ENCODE data around the gene C4orf17.

Gene C4orf17

DNA sequence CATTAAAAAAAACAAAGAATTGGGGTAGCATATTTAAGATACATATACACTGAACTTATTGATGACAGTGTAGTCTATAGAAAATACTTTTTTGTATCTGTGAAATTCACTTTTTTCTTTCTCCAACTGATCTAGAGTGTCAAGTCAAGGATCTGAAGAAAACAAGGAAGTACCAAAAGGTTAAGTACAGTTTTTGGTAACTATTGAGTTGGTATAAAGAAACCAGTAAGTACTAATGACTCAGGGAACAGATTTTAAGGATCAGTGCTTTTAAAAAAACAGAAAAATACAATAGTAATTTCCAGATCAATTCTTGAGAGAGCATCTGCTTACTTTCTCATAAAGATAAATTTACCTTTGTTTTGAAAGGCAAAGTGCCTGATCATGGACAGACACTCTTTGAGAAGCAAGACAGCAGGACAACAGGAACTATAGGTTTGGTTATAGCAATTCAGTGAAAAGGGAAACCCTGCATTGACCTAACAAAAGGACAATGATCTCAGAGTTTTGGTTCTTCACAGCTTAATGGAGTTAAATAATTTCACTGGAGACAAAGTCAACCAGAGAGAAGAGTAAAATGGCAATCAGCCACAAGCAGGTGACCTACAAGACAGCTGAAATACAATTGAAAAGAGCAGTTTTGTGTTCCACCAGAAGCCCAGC is 29.6 kb downstream of the C4orf17 start:
- no peak for DNase-seq

DNA sequence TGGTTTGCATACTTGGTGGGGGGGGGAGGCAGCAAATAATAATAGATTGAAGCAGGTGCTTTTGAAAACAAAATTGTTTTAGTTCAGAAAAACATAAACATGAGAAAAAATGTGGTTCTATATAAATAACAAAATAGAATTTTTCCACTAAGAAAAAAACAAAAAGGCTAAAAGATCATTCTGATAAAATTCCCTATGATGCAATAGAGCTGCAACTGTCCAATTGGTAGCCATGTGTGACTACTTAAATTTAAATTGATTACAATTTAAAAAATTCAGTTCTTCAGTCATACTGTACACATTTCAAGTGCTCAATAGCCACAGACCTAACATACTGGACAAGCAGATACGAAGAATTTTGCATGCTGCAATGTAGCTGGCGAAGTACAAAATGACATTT is 42.1 kb downstream of the C4orf17 start:
- no peak for DNase-seq

DNA sequence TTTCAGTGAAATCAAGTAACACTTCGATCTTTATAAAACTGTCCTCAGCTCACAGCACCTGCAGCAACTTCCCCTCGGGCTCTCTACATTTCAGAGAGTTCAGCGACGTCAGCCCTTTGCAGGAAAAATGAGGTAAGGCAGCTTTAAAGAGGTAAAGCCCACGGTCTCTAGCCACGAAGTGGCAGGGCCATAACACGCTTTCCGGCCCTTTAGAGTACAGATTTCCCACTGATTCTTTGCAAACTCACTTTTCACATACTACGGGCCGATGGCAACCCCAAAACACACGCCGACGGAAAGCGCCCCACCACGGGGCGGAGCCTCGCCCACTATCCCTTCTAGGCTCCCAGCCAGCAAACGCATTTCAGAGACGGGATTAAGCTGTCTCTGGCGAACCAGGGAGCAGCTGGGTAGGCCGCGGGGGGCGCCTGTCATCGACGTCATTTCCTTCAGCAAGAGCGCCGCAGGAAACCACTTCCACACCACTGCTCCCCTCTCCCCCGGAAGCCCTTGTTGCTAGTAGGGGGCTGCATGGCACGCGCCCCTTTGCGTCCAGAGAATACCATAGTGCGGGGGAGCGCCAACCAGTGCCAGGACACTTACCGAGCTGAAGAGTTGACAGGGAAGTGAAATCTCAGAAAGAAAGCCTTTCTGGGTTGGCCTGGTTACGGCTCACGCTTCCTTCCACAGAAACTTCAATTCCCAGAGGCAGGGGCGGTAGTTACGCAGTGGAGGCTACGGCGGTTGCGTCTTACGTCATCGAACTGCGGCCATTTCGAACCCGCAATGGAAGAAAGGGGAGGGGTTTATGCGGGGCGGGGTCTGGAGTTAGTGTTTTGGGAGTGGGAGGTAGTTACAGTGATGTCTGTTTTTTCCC is 52.7 kb downstream of the C4orf17 start, which contains the start of gene TRMT10A:
TRMT10A (minus strand) TSS at position 730 of the 877 bp plus-strand sequence. CDS start 4,701 bp downstream, outside the sequence.
- peak; percentile 95 for DNase-seq

DNA sequence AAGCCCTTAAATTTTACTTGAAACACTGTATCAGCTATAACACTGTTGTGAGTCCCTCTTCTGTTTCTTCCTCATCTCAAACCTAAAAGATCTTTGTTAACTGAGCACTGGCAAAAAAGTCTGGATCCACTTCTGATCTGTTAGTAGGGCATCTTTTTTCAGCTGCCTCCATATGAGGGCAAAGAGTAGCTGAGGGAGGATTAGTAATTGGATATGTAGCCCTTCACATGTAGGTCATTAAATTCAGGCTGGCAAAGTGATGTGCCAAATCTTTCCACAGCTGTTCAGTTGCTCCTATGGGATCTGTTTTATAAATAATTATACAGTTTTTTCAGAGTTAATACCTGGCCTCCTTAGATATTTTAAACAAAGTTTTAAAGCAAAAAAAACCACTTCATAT is 54.1 kb downstream of the C4orf17 start:
- no peak for DNase-seq

DNA sequence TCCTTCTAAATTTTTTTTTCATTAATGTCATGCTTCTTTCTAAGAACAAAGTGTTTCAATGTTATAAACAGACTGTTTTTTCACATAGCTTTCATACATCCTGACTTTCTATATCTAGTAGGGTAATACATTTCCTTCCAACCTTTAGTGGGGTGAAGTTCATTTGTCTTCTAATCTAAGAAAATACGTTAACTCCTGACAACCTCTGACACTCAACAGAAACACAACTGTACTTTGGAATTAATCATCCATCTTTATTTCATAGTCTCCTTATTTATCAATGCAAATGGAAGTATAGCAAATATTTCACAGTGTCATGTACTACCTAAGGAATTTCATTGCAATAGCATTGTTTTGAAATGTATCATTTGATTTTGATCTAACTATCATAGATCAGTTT is 61.1 kb downstream of the C4orf17 start:
- DNase-seq: no peak

DNA sequence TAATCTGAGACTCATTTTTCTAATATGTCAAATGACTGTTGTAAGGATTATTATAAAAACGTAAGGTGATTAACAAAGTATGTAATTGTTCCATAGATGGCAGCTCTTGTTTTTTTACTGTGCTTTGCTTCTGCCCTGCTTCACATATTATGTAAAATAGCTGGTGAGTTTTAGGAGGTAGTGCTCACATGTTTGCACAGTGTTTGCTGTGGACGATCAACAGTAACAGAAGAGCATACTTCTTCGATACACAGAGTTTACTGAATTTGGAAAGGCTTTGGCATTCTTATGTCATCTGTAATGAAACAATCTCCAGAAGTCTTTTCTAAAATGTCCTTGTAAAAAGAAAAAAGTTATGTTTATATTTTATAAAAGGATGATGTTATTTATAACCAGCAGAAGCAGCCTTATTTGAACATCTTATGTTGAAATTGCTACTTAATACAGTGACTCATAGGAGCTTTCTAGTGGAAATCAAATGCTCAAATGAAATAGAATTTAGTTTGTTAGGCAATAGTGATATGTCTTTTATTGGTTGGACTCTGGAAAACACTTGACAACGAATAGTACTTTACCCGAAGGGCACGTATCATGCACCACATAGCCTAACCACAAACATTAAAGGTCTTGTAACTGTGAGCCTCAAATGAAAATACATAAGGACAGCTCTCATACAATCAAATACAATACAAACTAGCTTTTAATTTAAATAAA is 61.9 kb downstream of the C4orf17 start:
- no peak for DNase-seq

DNA sequence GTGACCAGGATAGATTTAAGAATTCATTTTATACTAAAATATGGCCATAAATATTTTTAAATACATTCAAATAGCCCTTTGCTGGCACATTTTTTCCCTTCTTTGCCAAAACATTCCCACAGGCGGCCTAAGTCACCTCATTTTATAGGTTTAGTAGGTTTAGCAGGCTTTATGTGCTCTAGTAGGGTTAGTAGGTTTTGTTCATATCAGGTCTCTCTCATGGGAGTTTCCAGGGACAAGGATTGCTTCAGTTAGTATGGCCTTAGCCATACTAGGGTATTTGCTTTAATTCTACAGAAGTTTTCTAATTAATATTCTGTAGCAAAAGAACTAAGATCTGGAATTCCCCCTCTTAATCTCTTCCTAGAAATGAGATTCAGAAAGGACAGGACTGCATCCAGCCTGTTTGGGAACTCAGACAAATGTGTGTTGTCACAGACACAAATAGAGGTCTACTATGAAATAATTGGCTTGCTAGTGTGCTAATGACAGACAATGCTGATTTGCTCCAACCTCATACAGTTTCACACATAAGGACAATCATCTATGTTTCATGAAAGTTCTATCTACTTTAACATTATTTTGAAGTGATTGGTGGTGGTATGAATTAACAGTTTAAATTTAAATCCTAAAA is 63.0 kb downstream of the C4orf17 start:
- no peak for DNase-seq

DNA sequence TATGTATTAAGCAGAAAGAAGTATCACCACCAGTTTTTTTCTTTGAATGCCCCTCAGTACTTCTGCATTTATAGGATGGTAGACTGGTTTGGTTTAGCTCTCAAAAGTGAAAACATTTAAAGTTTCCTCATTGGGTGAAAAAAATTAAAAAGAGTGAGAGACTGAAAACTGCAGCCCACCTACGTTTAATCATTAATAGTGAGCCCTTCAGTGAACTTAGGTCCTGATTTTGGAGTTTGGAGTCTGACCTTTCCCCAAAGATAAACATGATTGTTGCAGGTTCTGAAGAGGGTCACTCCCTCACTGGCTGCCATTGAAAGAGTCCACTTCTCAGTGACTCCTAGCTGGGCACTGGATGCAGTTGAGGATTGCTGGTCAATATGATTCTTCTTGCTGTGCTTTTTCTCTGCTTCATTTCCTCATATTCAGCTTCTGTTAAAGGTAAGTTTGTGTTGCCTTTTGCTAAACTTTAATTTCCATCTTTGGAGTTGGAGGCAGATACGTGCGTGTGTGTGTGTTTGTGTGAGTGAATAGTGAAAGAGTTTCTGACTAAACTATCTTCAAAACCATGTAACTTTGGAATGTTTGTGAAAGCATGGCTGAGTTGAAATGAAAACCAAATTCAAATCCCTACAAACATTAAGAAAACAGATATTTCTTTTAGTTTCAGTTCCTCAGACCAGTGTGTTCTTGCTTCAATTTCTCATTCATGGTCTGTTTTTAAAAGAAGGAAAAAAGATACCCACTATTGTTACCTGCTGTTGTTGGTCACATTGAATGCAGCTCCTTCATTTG is 63.9 kb downstream of the C4orf17 start, which contains the start of gene MTTP:
MTTP (plus strand) TSS at position 295 of the 795 bp plus-strand sequence; CDS start at position 381, 86 bp downstream.
- DNase-seq: no peak

DNA sequence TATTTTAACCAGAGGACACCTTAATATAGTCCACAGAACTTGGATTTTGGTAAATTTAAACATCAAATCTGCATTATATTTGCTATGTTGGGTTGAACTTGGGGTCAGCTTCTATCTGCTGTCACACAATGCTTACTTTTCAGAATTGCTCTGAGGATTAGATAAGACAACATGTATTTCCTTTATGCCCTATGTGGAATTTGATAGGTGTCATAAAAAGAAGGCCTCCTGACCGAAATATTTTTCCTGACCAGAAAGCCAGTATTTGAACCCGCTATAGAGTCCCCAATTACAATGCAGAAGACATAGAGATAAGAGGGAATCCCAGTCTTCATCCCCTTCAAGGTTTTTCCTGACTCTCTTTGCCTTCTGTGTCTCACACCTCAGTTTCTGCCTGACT is 67.9 kb downstream of the C4orf17 start:
- DNase-seq: no peak

DNA sequence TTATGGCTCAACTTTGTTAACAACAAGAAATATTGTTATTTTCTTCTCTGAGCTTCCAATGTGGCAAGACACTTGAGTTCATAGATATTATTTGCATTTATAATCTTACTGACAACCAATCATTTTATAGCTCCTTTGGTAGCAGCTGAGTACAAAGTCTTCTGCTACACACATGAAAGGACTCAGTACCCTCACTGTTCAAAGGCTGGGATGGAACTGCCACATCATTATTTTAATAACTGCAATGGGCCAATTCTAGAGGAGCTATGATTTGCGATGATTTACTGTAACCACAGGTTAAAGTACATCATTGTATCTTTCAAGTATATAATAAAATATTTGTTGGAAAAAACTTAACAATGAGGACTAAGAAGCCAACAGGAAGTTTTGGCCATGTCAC is 74.7 kb downstream of the C4orf17 start:
- DNase-seq: no peak

DNA sequence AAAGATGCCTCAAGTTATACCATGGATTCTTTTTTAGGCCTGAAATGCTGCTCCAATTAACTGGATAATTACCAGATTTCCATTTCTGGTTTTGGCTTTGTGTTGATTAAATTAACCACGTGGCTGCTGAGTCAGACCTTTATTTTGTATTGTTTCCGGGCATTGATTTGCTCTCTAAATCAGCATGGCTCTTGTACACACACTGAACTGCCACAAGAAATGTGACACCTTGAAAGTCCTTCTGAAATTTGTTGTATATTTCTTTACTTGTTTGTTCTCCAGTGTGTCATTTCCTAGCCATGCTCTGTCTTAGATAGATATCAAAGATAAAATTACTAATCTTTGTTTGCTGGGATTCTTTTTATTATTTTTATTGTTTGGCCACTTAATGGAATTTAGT is 75.5 kb downstream of the C4orf17 start:
- DNase-seq: no peak

DNA sequence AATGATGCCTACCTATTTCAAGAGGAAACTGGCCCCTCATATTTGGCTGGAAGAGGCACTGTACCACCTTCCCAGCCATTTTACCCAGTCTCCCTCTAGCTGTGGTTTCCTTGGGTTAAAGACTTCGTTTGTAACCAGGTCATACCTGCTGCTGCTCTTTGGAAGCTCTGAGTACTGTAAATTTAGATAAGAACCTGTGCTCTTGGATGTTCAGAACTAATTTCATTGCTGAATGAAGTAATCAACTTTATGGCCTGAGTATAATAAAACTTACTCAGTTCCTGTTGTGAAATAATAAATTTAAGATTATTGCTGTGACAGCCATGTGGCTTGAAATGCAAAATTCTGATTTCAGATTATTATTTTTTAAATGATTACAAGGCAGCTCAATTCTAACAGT is 76.0 kb downstream of the C4orf17 start:
- no peak for DNase-seq

DNA sequence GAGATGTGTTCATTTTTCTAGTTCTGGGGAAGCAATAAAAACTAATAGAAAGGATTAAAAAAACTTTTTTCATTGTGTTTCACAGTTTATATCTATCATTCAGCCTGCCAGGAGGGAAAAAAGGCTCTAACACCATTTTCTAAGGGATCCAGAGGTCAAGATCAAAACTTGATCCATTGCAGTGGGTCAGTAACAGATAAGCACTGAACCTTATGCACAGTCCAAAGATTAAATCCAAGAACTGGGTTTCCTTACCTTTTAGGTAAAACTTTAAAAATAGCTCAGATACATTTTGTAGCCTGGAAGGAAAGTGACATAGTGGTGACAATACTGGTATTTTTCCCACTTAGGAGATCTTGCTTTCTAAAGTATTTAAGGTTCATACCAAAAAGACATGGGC is 76.5 kb downstream of the C4orf17 start:
- no peak for DNase-seq

DNA sequence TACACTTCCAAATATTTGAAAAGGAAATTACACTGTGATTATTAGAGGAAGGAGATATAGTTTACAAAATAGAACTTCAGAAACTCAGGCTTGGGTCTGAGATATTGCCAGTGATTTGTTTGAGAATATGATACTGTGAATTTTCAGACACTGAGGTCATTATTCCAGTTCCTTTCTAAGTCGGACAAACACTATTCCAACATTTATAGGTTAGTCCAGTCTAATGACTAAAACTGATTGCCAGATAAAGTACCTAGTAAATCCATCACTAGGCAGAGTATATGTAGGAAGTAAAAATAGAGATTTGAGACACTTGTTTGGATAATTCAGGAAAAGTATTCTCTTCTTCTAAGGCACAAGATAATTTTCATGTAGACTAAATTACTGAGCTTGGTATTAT is 77.0 kb downstream of the C4orf17 start:
- DNase-seq: no peak

DNA sequence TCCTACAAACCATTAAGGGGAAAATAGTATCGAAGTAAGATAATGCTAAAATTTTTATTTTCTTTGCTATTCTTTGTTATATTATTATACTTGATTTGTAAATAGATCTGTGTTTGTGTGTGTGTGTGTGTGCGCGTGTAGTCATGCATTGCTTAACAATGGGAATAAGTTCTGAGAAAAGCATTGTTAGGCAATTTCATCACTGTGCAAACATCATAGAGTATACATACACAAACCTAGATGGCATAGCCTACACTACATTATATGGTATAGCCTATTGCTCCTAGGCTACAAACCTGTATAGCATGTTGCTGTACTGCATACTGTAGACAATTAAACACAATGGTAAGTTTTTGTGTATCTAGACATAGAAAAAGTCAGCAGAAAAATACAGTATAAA is 80.9 kb downstream of the C4orf17 start:
- no peak for DNase-seq

Data from GDM1 (cell line).